Uterus (tissue), 4 donors: Measurements from ENCODE around the gene TEX14. TPM values are rescaled to one million over a fixed set of nuclear protein-coding genes. Genes with fewer than 3 reads are reported as not detected.

ENCODE experiments used
- DNase-seq, 2 donors: peaks; one replicate each; pipeline ENCODE4 v3.0.0-alpha.2; 2019 to 2020
- H3K27ac ChIP-seq, 2 donors: fragments of 200-600 bp; sonication (generic); 1 replicate in 1 of 2; 2 replicates in 1 of 2; pipeline ENCODE4 v1.5.1; 2016 to 2018
- H3K27me3 ChIP-seq, 2 donors: fragments of 200-600 bp; sonication (generic); one replicate each; pipeline ENCODE4 v1.5.1; 2018 to 2019; ENCODE audit warnings: control low read depth in 1 of 2
- H3K36me3 ChIP-seq, 2 donors: fragments of 200-600 bp; sonication (generic); one replicate each; pipeline ENCODE4 v1.5.1; 2019; ENCODE audit warnings: control low read depth in 1 of 2
- H3K4me1 ChIP-seq, 2 donors: fragments of 200-600 bp; sonication (generic); one replicate each; pipeline ENCODE4 v1.5.1; 2018 to 2019; ENCODE audit warnings: control low read depth in 1 of 2
- H3K4me3 ChIP-seq, 2 donors: fragments of 200-600 bp; sonication (generic); 1 replicate in 1 of 2; 2 replicates in 1 of 2; pipeline ENCODE4 v1.5.1; 2018 to 2019; ENCODE audit warnings: mild to moderate bottlenecking in 1 of 2
- H3K9me3 ChIP-seq, 2 donors: fragments of 200-600 bp; sonication (generic); one replicate each; pipeline ENCODE4 v1.5.1; 2019; ENCODE audit warnings: control low read depth in 1 of 2
- POLR2A ChIP-seq, 2 donors: fragments of 450-650 bp; IDR thresholded peaks; one replicate each; pipeline ENCODE4 v1.6.1; 2016; ENCODE audit warnings: antibody characterized with exemption in 2 of 2, mild to moderate bottlenecking in 1 of 2, moderate library complexity in 1 of 2
- intact Hi-C: fragments of 100-400 bp; cut with DNase I; formaldehyde crosslinking; loops from one replicate; pipeline ENCODE4 v1.15.1; 2023; ENCODE audit warnings: low total_unique reads
- total RNA-seq, 4 donors: library from RNA; depleted of rRNA in 3 of 4; stranded (reverse); fragments of >200 nt in 3 of 4; gene quantifications; one replicate each; pipeline versions ENCODE4 v1.1.0 to v1.2.4, GENCODE V29; 2014 to 2023
- TF ChIP-seq, protein P1 (sequence below), 4 experiments: fragments of 200-600 bp in 2 of 4; fragments of 450-650 bp in 2 of 4; sonication (generic) in 2 of 4; IDR thresholded peaks; one replicate each; pipeline ENCODE4 v1.5.1; 2016 to 2019; ENCODE audit warnings: antibody characterized with exemption in 4 of 4, mild to moderate bottlenecking in 2 of 4, moderate library complexity in 1 of 4
- donor health status: DM: yes; HTN: yes; CAD: no.

The TEX14 gene, protein sequence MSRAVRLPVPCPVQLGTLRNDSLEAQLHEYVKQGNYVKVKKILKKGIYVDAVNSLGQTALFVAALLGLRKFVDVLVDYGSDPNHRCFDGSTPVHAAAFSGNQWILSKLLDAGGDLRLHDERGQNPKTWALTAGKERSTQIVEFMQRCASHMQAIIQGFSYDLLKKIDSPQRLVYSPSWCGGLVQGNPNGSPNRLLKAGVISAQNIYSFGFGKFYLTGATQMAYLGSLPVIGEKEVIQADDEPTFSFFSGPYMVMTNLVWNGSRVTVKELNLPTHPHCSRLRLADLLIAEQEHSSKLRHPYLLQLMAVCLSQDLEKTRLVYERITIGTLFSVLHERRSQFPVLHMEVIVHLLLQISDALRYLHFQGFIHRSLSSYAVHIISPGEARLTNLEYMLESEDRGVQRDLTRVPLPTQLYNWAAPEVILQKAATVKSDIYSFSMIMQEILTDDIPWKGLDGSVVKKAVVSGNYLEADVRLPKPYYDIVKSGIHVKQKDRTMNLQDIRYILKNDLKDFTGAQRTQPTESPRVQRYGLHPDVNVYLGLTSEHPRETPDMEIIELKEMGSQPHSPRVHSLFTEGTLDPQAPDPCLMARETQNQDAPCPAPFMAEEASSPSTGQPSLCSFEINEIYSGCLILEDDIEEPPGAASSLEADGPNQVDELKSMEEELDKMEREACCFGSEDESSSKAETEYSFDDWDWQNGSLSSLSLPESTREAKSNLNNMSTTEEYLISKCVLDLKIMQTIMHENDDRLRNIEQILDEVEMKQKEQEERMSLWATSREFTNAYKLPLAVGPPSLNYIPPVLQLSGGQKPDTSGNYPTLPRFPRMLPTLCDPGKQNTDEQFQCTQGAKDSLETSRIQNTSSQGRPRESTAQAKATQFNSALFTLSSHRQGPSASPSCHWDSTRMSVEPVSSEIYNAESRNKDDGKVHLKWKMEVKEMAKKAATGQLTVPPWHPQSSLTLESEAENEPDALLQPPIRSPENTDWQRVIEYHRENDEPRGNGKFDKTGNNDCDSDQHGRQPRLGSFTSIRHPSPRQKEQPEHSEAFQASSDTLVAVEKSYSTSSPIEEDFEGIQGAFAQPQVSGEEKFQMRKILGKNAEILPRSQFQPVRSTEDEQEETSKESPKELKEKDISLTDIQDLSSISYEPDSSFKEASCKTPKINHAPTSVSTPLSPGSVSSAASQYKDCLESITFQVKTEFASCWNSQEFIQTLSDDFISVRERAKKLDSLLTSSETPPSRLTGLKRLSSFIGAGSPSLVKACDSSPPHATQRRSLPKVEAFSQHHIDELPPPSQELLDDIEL (N-terminal part only)
- under 1 TPM in 3 of 4 donors, not detected in 1; 0.28 to 0.55 (median 0.29) TPM for total RNA-seq

DNA sequence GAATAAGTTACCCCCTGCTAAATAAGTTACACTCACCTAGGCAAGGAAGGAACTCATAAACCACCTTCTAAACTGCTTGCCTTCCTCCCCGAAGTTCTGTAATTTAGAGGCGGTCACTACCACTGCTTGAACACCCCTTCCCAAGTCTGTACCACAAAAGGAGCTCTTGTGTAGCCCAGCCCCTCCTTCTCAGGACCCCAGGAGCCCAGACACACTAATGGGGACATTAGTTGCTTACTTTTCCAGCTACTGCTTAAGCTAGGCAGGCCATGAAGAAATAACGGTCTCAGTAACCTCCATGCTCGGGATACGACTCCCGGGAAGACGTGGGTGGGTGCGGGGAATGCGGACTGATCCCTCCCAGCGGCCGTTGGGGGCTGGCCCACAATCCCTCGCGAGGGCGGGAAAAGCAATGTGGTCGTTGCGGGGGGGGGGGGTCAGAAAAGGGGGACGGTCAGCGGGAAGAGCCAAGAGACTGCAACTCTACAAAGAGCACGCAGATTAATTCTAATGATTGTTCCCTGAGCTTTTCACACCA is at the start of gene TEX14:
TEX14 (minus strand) TSS at position 345 of the 538 bp plus-strand sequence. CDS start 40,044 bp downstream, outside the sequence.
- TF ChIP-seq, protein P1, sequence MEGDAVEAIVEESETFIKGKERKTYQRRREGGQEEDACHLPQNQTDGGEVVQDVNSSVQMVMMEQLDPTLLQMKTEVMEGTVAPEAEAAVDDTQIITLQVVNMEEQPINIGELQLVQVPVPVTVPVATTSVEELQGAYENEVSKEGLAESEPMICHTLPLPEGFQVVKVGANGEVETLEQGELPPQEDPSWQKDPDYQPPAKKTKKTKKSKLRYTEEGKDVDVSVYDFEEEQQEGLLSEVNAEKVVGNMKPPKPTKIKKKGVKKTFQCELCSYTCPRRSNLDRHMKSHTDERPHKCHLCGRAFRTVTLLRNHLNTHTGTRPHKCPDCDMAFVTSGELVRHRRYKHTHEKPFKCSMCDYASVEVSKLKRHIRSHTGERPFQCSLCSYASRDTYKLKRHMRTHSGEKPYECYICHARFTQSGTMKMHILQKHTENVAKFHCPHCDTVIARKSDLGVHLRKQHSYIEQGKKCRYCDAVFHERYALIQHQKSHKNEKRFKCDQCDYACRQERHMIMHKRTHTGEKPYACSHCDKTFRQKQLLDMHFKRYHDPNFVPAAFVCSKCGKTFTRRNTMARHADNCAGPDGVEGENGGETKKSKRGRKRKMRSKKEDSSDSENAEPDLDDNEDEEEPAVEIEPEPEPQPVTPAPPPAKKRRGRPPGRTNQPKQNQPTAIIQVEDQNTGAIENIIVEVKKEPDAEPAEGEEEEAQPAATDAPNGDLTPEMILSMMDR (IDR thresholded peaks at IDR 0.05), result no peak
- no peak for TF ChIP-seq POLR2A (IDR thresholded peaks at IDR 0.05)
- Histone ChIP-seq H3K27me3 (no peaks in the 10 kb centered on the region), H3K9me3 (no peaks in the 10 kb centered on the region), H3K4me3 (peak within 1 kb of the TSS; percentile 57 to 66), H3K36me3 (no peaks in the 10 kb centered on the region), H3K4me1 (no peaks in the 10 kb centered on the region), H3K27ac (peak within 1 kb of the TSS; percentile 77 to 84)
- intact Hi-C loops, result loop anchor here (10.0 kb wide), 1 partner anchor 167 kb away; no protein-coding TSS in a partner anchor
- peak; percentile 14 to 16 for DNase-seq

DNA sequence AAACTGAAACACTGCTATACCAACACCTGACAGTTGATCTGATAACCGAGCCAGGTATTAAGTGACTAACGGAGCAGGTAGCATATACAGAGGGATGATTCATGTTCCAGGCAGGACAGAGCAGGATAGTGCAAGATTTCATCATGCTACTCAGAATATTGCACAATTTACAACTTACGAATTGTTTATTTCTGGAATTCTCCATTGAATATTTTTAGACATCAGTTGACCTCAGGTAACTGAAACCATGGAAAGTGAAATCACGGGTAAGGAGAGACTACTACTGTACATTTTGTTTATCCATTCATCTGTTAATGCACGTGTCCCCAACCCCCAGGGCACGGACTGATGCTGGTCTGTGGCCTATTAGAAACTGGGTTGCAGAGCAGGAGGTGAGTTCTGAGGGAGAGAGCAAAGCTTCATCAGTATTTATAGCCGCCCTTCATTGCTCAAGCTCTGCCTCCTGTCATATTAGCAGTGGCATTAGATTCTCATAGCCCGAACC is 49.3 kb upstream of the TEX14 start:
- no peak for TF ChIP-seq POLR2A (IDR thresholded peaks at IDR 0.05)
- TF ChIP-seq, protein P1 (IDR thresholded peaks at IDR 0.05), result no peak
- intact Hi-C loops, result no loop called here

DNA sequence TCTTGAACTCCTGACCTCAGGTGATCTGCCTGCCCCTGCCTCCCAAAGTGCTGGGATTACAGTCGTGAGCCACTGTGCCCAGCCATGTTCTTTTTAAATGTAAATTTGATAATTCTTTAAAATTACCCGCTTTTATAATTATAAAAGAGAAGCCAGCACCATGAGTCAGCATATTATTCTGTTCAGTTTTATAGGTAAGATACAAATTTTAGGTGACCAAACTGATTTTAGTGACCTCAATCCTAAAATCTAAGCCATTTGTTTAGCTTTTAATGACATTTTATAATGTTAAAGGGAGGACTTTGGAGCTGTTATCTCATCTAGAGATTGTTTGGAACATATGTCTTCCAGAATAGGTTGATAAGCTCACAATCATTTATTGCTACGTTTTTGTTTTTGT is 43.0 kb upstream of the TEX14 start:
- TF ChIP-seq, protein P1 (IDR thresholded peaks at IDR 0.05), result no peak
- TF ChIP-seq POLR2A (IDR thresholded peaks at IDR 0.05), result no peak
- intact Hi-C loops, result no loop called here
- Histone ChIP-seq H3K4me1 (no peaks in the 10 kb centered on the region), H3K27me3 (no peaks in the 10 kb centered on the region), H3K36me3 (no peaks in the 10 kb centered on the region), H3K27ac (no peak overlapping the region), H3K9me3 (no peaks in the 10 kb centered on the region), H3K4me3 (no peak overlapping the region)
- no peak for DNase-seq

More for the DNA sequence above, 49.3 kb upstream of the TEX14 start:
- no peak overlapping the region for H3K27ac ChIP-seq
- H3K36me3 ChIP-seq, result no peaks in the 10 kb centered on the region
- H3K4me3 ChIP-seq, result no peak overlapping the region
- no peaks in the 10 kb centered on the region for H3K9me3 ChIP-seq
- no peak for DNase-seq
- H3K4me1 ChIP-seq, result no peaks in the 10 kb centered on the region
- H3K27me3 ChIP-seq, result no peaks in the 10 kb centered on the region

DNA sequence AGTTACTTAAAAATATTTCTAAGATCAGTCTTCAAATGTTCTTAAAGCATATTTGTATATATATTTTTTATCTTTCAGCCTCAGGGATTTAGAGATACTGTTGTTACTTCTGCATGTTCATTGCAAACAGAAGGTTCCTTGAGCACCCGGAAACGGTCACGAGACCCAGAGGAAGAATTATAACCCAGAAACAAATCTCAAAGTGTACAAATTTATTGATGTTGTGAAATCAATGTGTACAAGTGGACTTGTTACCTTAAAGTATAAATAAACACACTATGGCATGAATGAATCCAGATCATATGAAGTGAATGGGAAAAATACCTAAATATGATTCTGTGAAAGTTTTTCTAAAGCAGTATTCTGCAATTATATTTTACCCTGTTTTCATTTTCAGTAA is 42.2 kb upstream of the TEX14 start:
- Histone ChIP-seq H3K9me3 (no peaks in the 10 kb centered on the region), H3K27me3 (no peaks in the 10 kb centered on the region), H3K36me3 (no peaks in the 10 kb centered on the region), H3K27ac (no peak overlapping the region), H3K4me3 (no peak overlapping the region), H3K4me1 (no peaks in the 10 kb centered on the region)
- TF ChIP-seq POLR2A (IDR thresholded peaks at IDR 0.05), result no peak
- TF ChIP-seq, protein P1 (IDR thresholded peaks at IDR 0.05), result no peak
- DNase-seq, result no peak
- intact Hi-C loops, result no loop called here
